OCI-LY1 (cell line): Measurements from ENCODE around the gene SLC16A4.
A peak's percentile ranks its signal among the peaks of the same experiment; 100 is the strongest.
"Not testable (repeated sequence)": the region's sequence is repeated elsewhere in the genome, so short reads cannot be mapped to it uniquely, and the experiment has no call there.

Source experiments
- H2AFZ ChIP-seq: fragments of 200-600 bp; sonication (generic), shearing (Covaris generic); 2 replicates; pipeline ENCODE4 v1.6.0; 2014; ENCODE audit warnings: antibody characterized with exemption, mild to moderate bottlenecking, low read length
- H3F3A ChIP-seq: fragments of 200-600 bp; sonication (generic), shearing (Covaris generic); 2 replicates; pipeline ENCODE4 v1.6.0; 2014; ENCODE audit warnings: mild to moderate bottlenecking, antibody characterized with exemption, low read length, moderate library complexity; ENCODE audit not compliant: insufficient read depth
- H3K27ac ChIP-seq: fragments of 200-600 bp; sonication (generic); 2 replicates; pipeline ENCODE4 v1.5.1; 2014; ENCODE audit warnings: low read length, mixed run types, mild to moderate bottlenecking, low read depth; ENCODE audit not compliant: poor library complexity, severe bottlenecking
- H3K27me3 ChIP-seq: fragments of 200-600 bp; sonication (generic); 2 replicates; pipeline ENCODE4 v1.6.0; 2014; ENCODE audit warnings: antibody characterized with exemption, mild to moderate bottlenecking, low read length, moderate library complexity; ENCODE audit not compliant: insufficient read depth
- H3K36me3 ChIP-seq: fragments of 200-600 bp; sonication (generic); 2 replicates; pipeline ENCODE4 v1.6.1; 2014; ENCODE audit warnings: mild to moderate bottlenecking, antibody characterized with exemption, low read length, moderate library complexity, mixed read lengths; ENCODE audit not compliant: insufficient read depth
- H3K4me1 ChIP-seq: fragments of 200-600 bp; sonication (generic); 2 replicates; pipeline ENCODE4 v1.5.1; 2014; ENCODE audit warnings: mild to moderate bottlenecking, low read length, moderate library complexity; ENCODE audit not compliant: insufficient read depth, severe bottlenecking
- H3K4me2 ChIP-seq: fragments of 200-600 bp; sonication (generic), shearing (Covaris generic); 2 replicates; pipeline ENCODE4 v1.6.1; 2014; ENCODE audit warnings: low read length
- H3K4me3 ChIP-seq: fragments of 200-600 bp; sonication (generic); 2 replicates; pipeline ENCODE4 v1.5.1; 2014; ENCODE audit warnings: low read length, low read depth, mild to moderate bottlenecking, mixed read lengths; ENCODE audit not compliant: poor library complexity, severe bottlenecking
- H3K79me2 ChIP-seq: fragments of 200-600 bp; shearing (Covaris generic); 2 replicates; pipeline ENCODE4 v1.6.1; 2016; ENCODE audit warnings: mixed run types, low read length, mixed read lengths; ENCODE audit not compliant: insufficient read depth
- H3K9ac ChIP-seq: fragments of 200-600 bp; sonication (generic), shearing (Covaris generic); 2 replicates; pipeline ENCODE4 v1.6.1; 2014; ENCODE audit warnings: mild to moderate bottlenecking, low read length, mixed read lengths
- H3K9me2 ChIP-seq: fragments of 200-600 bp; sonication (generic), shearing (Covaris generic); 2 replicates; pipeline ENCODE4 v1.6.1; 2014; ENCODE audit warnings: low read depth, mild to moderate bottlenecking, low read length, mixed read lengths
- H3K9me3 ChIP-seq: fragments of 200-600 bp; shearing (Covaris generic); 2 replicates; pipeline ENCODE4 v1.6.1; 2014; ENCODE audit warnings: low read length, mixed read lengths
- H4K20me1 ChIP-seq: fragments of 200-600 bp; sonication (generic), shearing (Covaris generic); 2 replicates; pipeline ENCODE4 v1.6.0; 2016; ENCODE audit warnings: mild to moderate bottlenecking, low read length; ENCODE audit not compliant: insufficient read depth
- CTCF ChIP-seq: fragments of 200-600 bp; sonication (generic), shearing (Covaris generic); IDR thresholded peaks from 2 replicates; pipeline ENCODE4 v1.5.1; 2017; ENCODE audit warnings: mild to moderate bottlenecking, antibody characterized with exemption, low read length, moderate library complexity, mixed read lengths
- EZH2 ChIP-seq: fragments of 200-600 bp; sonication (generic), shearing (Covaris generic); IDR thresholded peaks from 2 replicates; pipeline ENCODE4 v1.8.0; 2017; ENCODE audit warnings: borderline replicate concordance, mixed run types, mild to moderate bottlenecking, antibody characterized with exemption, low read length, moderate library complexity, mixed read lengths

The SLC16A4 gene

GRCh38 chr1:110418729-110419128, 27.9 kb upstream of the SLC16A4 start:
- H3F3A ChIP-seq: no peaks in the 10 kb centered on the region
- no peak overlapping the region for H3K4me3 ChIP-seq
- no peaks in the 10 kb centered on the region for H4K20me1 ChIP-seq
- no peak overlapping the region for H2AFZ ChIP-seq
- no peak overlapping the region for H3K4me2 ChIP-seq
- H3K9me2 ChIP-seq: no peaks in the 10 kb centered on the region
- H3K36me3 ChIP-seq: no peaks in the 10 kb centered on the region; the same call in 1 of the 2 replicates
- peaks cover 5% of the 10 kb centered on the region; the same call in 1 of the 2 replicates for H3K9me3 ChIP-seq
- H3K27me3 ChIP-seq: no peaks in the 10 kb centered on the region; the same call in 1 of the 2 replicates
- no peak overlapping the region for H3K9ac ChIP-seq
- H3K4me1 ChIP-seq: no peaks in the 10 kb centered on the region
- H3K79me2 ChIP-seq: no peaks in the 10 kb centered on the region
- TF ChIP-seq EZH2: no peak
- no peak for TF ChIP-seq CTCF
- no peak overlapping the region for H3K27ac ChIP-seq

- not testable (repeated sequence) for H3K27me3 ChIP-seq, H3K9me3 ChIP-seq, H3K36me3 ChIP-seq, H3F3A ChIP-seq, H3K9me2 ChIP-seq, H3K79me2 ChIP-seq, H3K4me3 ChIP-seq, H3K27ac ChIP-seq, H4K20me1 ChIP-seq, H3K9ac ChIP-seq, H3K4me2 ChIP-seq, H2AFZ ChIP-seq
- H3K4me1 ChIP-seq: peaks cover 14% of the 10 kb centered on the region
These were observed 22.2 kb upstream of the SLC16A4 start for GRCh38 chr1:110413045-110413444.

- Histone ChIP-seq H3K4me3 (no peak overlapping the region), H2AFZ (no peak overlapping the region), H3K36me3 (no peaks in the 10 kb centered on the region), H3K4me1 (peaks cover 18% of the 10 kb centered on the region), H3K79me2 (no peaks in the 10 kb centered on the region), H3K27me3 (no peaks in the 10 kb centered on the region), H3K4me2 (no peak overlapping the region), H3K27ac (no peak overlapping the region), H3F3A (no peaks in the 10 kb centered on the region), H3K9ac (no peak overlapping the region), H4K20me1 (no peaks in the 10 kb centered on the region), H3K9me3 (no peaks in the 10 kb centered on the region), H3K9me2 (no peaks in the 10 kb centered on the region)
- TF ChIP-seq EZH2 (no peak), CTCF (peak; percentile 92)
These were observed 21.8 kb upstream of the SLC16A4 start for GRCh38 chr1:110412576-110412975.

GRCh38 chr1:110411173-110411735, 20.4 kb upstream of the SLC16A4 start:
- Histone ChIP-seq H3K4me3 (no peak overlapping the region), H3K9me2 (no peaks in the 10 kb centered on the region), H2AFZ (no peak overlapping the region), H4K20me1 (no peaks in the 10 kb centered on the region), H3K4me1 (peaks cover 24% of the 10 kb centered on the region), H3F3A (no peaks in the 10 kb centered on the region), H3K36me3 (no peaks in the 10 kb centered on the region), H3K9ac (no peak overlapping the region), H3K9me3 (no peaks in the 10 kb centered on the region), H3K4me2 (no peak overlapping the region), H3K79me2 (peaks cover 6% of the 10 kb centered on the region), H3K27me3 (no peaks in the 10 kb centered on the region), H3K27ac (no peak overlapping the region)
- TF ChIP-seq CTCF (no peak), EZH2 (no peak)
